BLaER1 treated with 17β-estradiol and CSF1 and Interleukin-3, amounts not matched to agents 10 nM and 100 nM (cell line): Measurements from ENCODE around the gene GRM1.

Source experiments
- H3K27ac ChIP-seq, 11 experiments: shearing (Covaris generic); formaldehyde crosslinking; 2 replicates each; pipeline ENCODE4 v1.8.1; 2022
- H3K27me3 ChIP-seq, 11 experiments: shearing (Covaris generic); formaldehyde crosslinking; 2 replicates each; pipeline ENCODE4 v1.8.1; 2022
- H3K36me3 ChIP-seq, 11 experiments: shearing (Covaris generic); formaldehyde crosslinking; 2 replicates each; pipeline ENCODE4 v1.8.1; 2022
- H3K4me1 ChIP-seq, 10 experiments: shearing (Covaris generic); formaldehyde crosslinking; 2 replicates each; pipeline ENCODE4 v1.8.1; 2022
- H3K4me2 ChIP-seq, 11 experiments: shearing (Covaris generic); formaldehyde crosslinking; 2 replicates each; pipeline ENCODE4 v1.8.1; 2022
- H3K4me3 ChIP-seq, 10 experiments: shearing (Covaris generic); formaldehyde crosslinking; 2 replicates each; pipeline ENCODE4 v1.8.1; 2022
- H3K9ac ChIP-seq, 11 experiments: shearing (Covaris generic); formaldehyde crosslinking; 2 replicates each; pipeline ENCODE4 v1.8.1; 2022
- H3K9me3 ChIP-seq, 11 experiments: shearing (Covaris generic); formaldehyde crosslinking; replicated peaks in 1 of 11; 2 replicates each; pipeline ENCODE4 v1.8.1; 2022
- H4K20me1 ChIP-seq, 11 experiments: shearing (Covaris generic); formaldehyde crosslinking; 2 replicates each; pipeline ENCODE4 v1.8.1; 2022
- Cebpa-rat ChIP-seq, 11 experiments: shearing (Covaris generic); IDR thresholded peaks; 2 replicates each; pipeline ENCODE4 v1.8.1; 2022

The GRM1 gene

DNA sequence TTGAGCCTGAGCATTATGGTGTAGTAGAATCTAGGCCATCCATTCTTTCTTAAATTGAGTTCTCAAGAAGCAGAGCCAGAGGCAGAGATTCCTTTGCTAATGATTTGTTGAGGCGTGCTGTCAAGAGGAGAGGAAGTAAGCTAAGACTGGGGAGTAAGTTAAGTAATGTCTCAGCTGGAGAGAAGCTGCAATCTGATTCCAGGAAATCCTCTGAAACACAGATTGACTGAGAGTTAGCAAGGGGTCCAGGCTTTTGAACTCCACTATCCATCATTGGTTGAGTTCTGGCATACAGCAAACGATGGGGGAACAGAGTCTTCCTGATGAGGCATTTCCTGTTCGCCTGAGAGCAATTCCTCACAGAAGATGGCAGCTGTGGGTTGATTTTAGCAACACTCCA, 307.3 kb downstream of the GRM1 start:
- Histone ChIP-seq H3K4me3 (no peak overlapping the region), H3K4me2 (peak overlapping the region in 4 of 11 experiments; percentile 6 to 75 (median 61); a peak in 6 of 22 replicates), H4K20me1 (no peaks in the 10 kb centered on the region), H3K4me1 (peaks cover 0 to 71% (median 0%) of the 10 kb centered on the region in 10 experiments; a peak in 9 of 20 replicates), H3K27ac (peak overlapping the region in 4 of 11 experiments; percentile 18 to 57 (median 30); a peak in 7 of 22 replicates), H3K36me3 (no peaks in the 10 kb centered on the region), H3K27me3 (no peaks in the 10 kb centered on the region), H3K9me3 (peaks cover 0 to 5% (median 0%) of the 10 kb centered on the region in 11 experiments; a peak in 2 of 22 replicates), H3K9ac (no peak overlapping the region)
- TF ChIP-seq Cebpa-rat (IDR thresholded peaks at IDR 0.05): no peak

DNA sequence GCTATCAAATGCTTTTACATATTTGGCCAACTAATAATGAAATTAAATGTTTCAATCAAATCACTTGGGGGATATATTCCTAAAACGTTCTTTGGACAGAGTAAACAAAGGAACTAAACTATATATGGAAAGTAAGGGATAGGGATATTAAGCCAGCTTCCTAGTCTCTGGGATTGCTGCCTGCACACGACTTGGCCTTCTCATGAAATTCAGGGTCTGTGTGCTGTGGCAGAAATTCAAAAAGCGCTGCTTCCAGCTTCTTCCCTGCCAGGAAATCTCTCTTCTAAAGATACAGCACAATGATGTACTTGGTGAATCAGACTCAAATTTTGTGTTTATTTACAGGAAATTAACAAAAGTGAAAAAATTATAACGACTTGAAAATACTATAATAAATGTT, 308.5 kb downstream of the GRM1 start:
- H3K4me2 ChIP-seq: peak overlapping the region in 1 of 11 experiments; percentile 75; a peak in 1 of 22 replicates
- peaks cover 0 to 80% (median 0%) of the 10 kb centered on the region in 10 experiments; a peak in 9 of 20 replicates for H3K4me1 ChIP-seq
- H4K20me1 ChIP-seq: no peaks in the 10 kb centered on the region
- no peak overlapping the region for H3K4me3 ChIP-seq
- H3K27me3 ChIP-seq: no peaks in the 10 kb centered on the region
- H3K36me3 ChIP-seq: no peaks in the 10 kb centered on the region
- H3K9ac ChIP-seq: no peak overlapping the region
- peaks cover 0 to 5% (median 0%) of the 10 kb centered on the region in 11 experiments; a peak in 2 of 22 replicates for H3K9me3 ChIP-seq
- no peak for TF ChIP-seq Cebpa-rat (IDR thresholded peaks at IDR 0.05)
- peak overlapping the region in 1 of 11 experiments; percentile 32; a peak in 1 of 22 replicates for H3K27ac ChIP-seq

DNA sequence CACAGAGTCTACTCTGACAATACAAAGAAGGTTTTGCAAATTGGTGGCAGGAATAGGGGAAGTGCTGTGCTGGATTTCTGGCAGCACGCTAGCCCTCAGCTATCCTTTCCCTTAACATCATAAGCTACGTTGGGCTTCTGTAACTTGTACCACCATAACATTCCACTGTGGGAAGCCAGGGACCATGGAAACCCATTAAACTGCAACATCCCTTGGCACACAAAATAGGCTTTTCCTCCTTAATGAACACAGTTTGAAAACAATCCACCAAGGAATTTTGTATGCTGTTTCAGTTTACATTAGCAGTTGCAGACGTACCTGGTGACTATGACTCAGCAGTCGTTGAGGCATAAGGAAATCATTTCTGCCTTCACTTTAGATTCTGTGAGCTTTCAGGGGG, 310.9 kb downstream of the GRM1 start:
- H3K4me1 ChIP-seq: peaks cover 0 to 61% (median 0%) of the 10 kb centered on the region in 10 experiments; a peak in 9 of 20 replicates
- peak overlapping the region in 2 of 11 experiments; percentile 15 to 49; a peak in 2 of 22 replicates for H3K4me2 ChIP-seq
- TF ChIP-seq Cebpa-rat (IDR thresholded peaks at IDR 0.05): no peak
- peaks cover 0 to 5% (median 0%) of the 10 kb centered on the region in 11 experiments; a peak in 2 of 22 replicates for H3K9me3 ChIP-seq
- no peak overlapping the region for H3K27ac ChIP-seq
- H3K4me3 ChIP-seq: no peak overlapping the region
- H3K27me3 ChIP-seq: no peaks in the 10 kb centered on the region
- H3K9ac ChIP-seq: no peak overlapping the region
- H4K20me1 ChIP-seq: no peaks in the 10 kb centered on the region
- no peaks in the 10 kb centered on the region for H3K36me3 ChIP-seq

DNA sequence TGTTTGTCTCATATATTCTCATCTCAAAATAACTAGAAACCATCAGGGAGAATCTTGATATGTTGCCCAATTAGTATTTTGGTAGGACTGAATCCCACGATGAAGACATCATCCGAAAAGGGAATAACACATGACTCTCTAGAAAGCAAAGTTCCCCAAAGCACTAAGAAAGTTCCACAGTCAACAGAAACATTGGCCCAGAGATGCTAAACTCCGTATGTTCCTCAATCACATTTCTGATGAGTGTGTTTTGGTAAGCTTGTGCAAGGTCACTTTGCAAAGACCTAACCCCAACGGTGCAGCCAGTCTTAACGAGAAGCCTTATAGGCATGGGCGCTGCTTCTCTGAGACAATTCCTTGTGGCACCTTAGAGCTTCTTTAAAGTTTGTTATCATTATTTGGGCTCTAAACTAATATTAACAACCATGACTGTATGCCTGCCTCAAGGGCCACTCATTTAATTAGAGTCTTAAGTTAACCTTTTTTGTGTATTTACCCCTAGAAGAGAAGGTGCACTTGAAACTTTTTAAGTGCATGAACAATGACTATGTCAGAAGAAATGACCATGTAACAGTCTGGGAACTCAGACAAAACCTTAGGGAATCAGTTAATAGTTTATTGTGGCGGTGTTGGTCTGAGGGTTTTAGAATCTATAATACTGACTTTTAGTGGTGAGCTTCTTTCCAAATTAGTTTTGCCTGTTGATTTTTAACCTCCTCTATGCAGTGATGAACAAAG, 312.8 kb downstream of the GRM1 start:
- Histone ChIP-seq H3K9me3 (no peaks in the 10 kb centered on the region), H3K4me1 (peaks cover 0 to 41% (median 0%) of the 10 kb centered on the region in 10 experiments; a peak in 6 of 20 replicates), H3K4me3 (no peak overlapping the region), H3K27me3 (no peaks in the 10 kb centered on the region), H4K20me1 (no peaks in the 10 kb centered on the region), H3K9ac (no peak overlapping the region), H3K4me2 (peak overlapping the region in 2 of 11 experiments; percentile 16 to 24; a peak in 2 of 22 replicates), H3K27ac (no peak overlapping the region), H3K36me3 (no peaks in the 10 kb centered on the region)
- no peak for TF ChIP-seq Cebpa-rat (IDR thresholded peaks at IDR 0.05)

DNA sequence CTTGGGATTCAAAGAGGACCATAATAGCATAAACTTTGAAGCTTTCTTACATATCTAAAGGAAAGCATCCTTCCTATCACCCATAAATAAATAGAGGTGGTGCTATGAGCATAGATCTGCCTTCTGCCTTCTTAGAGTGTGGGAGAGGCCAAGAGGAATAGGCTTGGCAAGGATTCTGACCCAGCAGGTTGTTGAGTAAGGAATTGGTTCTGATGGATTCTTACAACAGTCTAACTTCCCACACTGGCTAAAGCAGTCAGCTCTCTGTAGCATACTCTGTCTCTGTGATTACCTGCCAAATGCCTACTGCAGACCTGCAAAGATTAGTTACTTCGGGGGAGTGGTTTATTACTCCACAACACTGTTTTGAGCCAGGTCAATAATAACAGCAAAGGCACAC, 316.7 kb downstream of the GRM1 start:
- Histone ChIP-seq H4K20me1 (no peaks in the 10 kb centered on the region), H3K9me3 (no peaks in the 10 kb centered on the region)
- no peak for TF ChIP-seq Cebpa-rat (IDR thresholded peaks at IDR 0.05)

DNA sequence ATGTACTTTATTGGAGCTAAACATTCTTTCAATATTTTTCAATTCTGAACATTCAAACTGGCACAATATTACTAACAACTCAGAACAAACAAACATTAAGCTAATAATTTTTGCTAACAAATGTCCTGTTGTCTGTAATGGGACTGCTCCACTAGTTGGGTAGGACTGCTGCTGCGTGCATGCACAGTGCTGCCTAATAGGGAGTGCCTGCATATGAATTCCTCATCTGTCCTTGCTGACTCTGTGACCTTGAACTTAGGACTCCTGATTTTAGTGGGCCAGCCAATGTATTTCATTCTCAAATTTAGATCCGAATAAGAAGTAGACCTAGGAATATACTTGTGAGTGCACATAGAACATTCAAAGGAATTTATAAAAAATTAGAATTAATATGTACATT, 318.2 kb downstream of the GRM1 start:
- no peak overlapping the region for H3K9ac ChIP-seq
- TF ChIP-seq Cebpa-rat (IDR thresholded peaks at IDR 0.05): no peak
- no peaks in the 10 kb centered on the region for H4K20me1 ChIP-seq
- H3K4me2 ChIP-seq: no peak overlapping the region
- H3K36me3 ChIP-seq: no peaks in the 10 kb centered on the region
- H3K27me3 ChIP-seq: no peaks in the 10 kb centered on the region
- no peak overlapping the region for H3K27ac ChIP-seq
- H3K4me1 ChIP-seq: peaks cover 0 to 37% (median 0%) of the 10 kb centered on the region in 10 experiments; a peak in 6 of 20 replicates
- H3K9me3 ChIP-seq: no peaks in the 10 kb centered on the region
- no peak overlapping the region for H3K4me3 ChIP-seq

More for the DNA sequence above, 316.7 kb downstream of the GRM1 start:
- Histone ChIP-seq H3K36me3 (no peaks in the 10 kb centered on the region), H3K27ac (no peak overlapping the region), H3K27me3 (no peaks in the 10 kb centered on the region), H3K4me2 (no peak overlapping the region), H3K9ac (no peak overlapping the region), H3K4me3 (no peak overlapping the region), H3K4me1 (peaks cover 0 to 35% (median 0%) of the 10 kb centered on the region in 10 experiments; a peak in 6 of 20 replicates)

DNA sequence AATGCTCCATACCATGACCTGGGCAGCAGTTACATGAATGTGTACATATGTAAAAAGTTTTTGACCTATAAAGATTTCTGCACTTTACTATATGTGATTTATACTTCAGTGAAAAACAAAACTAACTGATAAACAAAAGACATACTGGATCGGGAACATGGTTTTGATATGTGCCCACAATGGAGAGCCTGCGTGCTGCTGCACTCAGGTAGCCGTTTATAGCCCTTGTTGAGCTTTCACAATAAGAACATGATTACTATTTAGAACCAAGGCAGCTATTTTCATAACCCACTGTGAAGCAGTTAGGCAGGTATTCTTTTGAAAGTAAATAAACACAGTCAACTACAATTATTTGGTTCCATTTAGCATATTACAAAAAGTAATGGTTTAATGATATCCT, 318.8 kb downstream of the GRM1 start:
- Histone ChIP-seq H4K20me1 (no peaks in the 10 kb centered on the region), H3K9ac (no peak overlapping the region), H3K4me2 (no peak overlapping the region), H3K27me3 (no peaks in the 10 kb centered on the region), H3K36me3 (no peaks in the 10 kb centered on the region), H3K9me3 (no peaks in the 10 kb centered on the region), H3K27ac (no peak overlapping the region), H3K4me1 (peaks cover 0 to 37% (median 0%) of the 10 kb centered on the region in 10 experiments; a peak in 6 of 20 replicates), H3K4me3 (no peak overlapping the region)
- TF ChIP-seq Cebpa-rat (IDR thresholded peaks at IDR 0.05): no peak

DNA sequence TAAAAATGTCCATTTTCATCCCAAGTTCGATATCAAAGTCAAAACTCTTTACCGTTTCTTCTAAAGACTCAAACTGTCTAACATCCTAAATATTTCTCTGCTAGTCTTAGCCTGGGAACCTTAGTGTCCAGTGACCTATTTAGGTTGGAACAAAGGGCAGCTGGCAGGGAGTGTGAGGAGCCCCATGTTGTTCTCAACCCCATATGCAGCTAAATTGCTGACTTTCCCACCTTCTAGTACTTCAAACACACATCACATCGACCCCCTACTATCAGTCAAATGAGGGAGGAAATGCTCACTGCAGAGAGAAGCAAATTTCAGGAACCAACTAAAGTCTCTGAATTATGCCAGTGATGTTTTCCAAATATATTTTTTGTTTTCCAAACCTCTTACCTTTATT, 322.2 kb downstream of the GRM1 start:
- Histone ChIP-seq H3K9ac (no peak overlapping the region), H3K27ac (peak overlapping the region in 4 of 11 experiments; percentile 37 to 75 (median 56); a peak in 5 of 22 replicates), H3K4me3 (no peak overlapping the region), H3K9me3 (no peaks in the 10 kb centered on the region), H3K4me2 (peak overlapping the region in 4 of 11 experiments; percentile 14 to 84 (median 68); a peak in 7 of 22 replicates), H4K20me1 (no peaks in the 10 kb centered on the region), H3K36me3 (no peaks in the 10 kb centered on the region), H3K27me3 (no peaks in the 10 kb centered on the region), H3K4me1 (peaks cover 0 to 64% (median 3%) of the 10 kb centered on the region in 10 experiments; a peak in 9 of 20 replicates)
- no peak for TF ChIP-seq Cebpa-rat (IDR thresholded peaks at IDR 0.05)

DNA sequence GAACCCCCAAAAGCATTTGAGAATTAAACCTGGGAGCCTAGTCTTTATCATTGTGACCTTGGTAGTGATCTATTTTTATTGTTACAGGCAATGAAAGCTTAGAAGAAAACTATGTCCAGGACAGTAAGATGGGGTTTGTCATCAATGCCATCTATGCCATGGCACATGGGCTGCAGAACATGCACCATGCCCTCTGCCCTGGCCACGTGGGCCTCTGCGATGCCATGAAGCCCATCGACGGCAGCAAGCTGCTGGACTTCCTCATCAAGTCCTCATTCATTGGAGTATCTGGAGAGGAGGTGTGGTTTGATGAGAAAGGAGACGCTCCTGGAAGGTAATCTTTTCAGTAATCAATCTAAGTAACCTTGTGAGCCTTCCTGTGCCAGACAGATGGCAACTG, 323.3 kb downstream of the GRM1 start:
- no peaks in the 10 kb centered on the region for H3K9me3 ChIP-seq
- no peaks in the 10 kb centered on the region for H3K36me3 ChIP-seq
- no peaks in the 10 kb centered on the region for H4K20me1 ChIP-seq
- no peak overlapping the region for H3K27ac ChIP-seq
- no peak overlapping the region for H3K4me3 ChIP-seq
- TF ChIP-seq Cebpa-rat (IDR thresholded peaks at IDR 0.05): no peak
- peaks cover 0 to 75% (median 4%) of the 10 kb centered on the region in 10 experiments; a peak in 12 of 20 replicates for H3K4me1 ChIP-seq
- H3K9ac ChIP-seq: no peak overlapping the region
- no peaks in the 10 kb centered on the region for H3K27me3 ChIP-seq
- H3K4me2 ChIP-seq: peak overlapping the region in 1 of 11 experiments; percentile 6; a peak in 1 of 22 replicates
